Mononuclear cell (primary cell): ENCODE results near the gene AATF. TPM values are rescaled to one million over a fixed set of nuclear protein-coding genes. Genes with fewer than 3 reads are reported as not detected.

Source experiments
- H3K27me3 ChIP-seq: 2 replicates; pipeline ENCODE4 v1.6.0; 2011; ENCODE audit warnings: low read length, control low read depth; ENCODE audit not compliant: insufficient read depth
- H3K4me1 ChIP-seq: 2 replicates; pipeline ENCODE4 v1.5.1; 2011; ENCODE audit warnings: mild to moderate bottlenecking, low read length, control low read depth; ENCODE audit not compliant: insufficient read depth
- H3K4me3 ChIP-seq: 2 replicates; pipeline ENCODE4 v1.5.1; 2011; ENCODE audit warnings: mild to moderate bottlenecking, low read length, moderate library complexity
- H3K9me3 ChIP-seq: 2 replicates; pipeline ENCODE4 v1.5.1; 2011; ENCODE audit warnings: low read depth, mild to moderate bottlenecking, control low read depth, low read length
- total RNA-seq: library from RNA; depleted of rRNA; stranded (reverse); fragments of >200 nt; gene quantifications from one replicate; pipeline ENCODE4 v1.2.3, GENCODE V29; 2012

The AATF gene
- total RNA-seq, 1 donor: 36.1 TPM

DNA sequence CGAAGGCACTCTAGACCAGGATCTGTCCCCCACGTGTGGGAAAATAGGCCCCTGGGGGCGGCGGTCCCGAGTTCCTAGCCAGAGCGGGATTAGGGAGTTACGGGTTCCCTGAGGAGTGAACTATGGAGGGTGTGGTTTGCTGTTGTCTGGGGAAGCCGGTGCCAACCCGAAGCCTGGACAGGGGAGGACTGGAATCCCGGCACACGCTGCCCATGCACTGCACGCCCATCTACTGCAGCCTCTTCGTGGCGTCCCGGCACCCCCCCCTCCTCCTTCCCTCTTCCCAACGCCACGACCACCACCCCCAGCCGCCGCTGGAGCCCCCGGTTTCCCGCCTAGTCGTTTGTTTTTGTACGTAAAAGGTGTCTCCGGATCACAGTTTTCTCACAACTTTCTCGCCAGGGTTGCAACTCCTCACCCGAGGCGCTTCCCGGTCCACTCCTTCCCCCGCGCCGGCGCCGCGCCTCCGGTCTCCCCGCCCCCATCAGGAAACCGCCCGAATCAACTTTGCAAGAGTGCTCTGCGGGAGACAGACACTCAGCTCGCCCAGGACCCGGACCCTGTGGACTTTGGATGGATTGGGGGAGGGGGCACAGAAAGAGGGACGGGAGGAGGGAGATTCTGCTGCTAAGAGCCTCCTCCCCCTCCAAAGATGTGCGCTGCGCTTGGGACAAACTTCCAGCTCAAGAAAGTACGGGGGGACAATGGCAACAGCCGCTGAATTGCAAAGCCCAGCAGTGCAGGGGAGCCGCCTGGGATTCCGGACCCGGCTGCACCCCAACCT is 12.9 kb upstream of the AATF start:
- Histone ChIP-seq H3K4me1 (peaks cover 73% of the 10 kb centered on the region), H3K27me3 (peaks cover 97% of the 10 kb centered on the region), H3K9me3 (no peaks in the 10 kb centered on the region), H3K4me3 (no peak overlapping the region)

DNA sequence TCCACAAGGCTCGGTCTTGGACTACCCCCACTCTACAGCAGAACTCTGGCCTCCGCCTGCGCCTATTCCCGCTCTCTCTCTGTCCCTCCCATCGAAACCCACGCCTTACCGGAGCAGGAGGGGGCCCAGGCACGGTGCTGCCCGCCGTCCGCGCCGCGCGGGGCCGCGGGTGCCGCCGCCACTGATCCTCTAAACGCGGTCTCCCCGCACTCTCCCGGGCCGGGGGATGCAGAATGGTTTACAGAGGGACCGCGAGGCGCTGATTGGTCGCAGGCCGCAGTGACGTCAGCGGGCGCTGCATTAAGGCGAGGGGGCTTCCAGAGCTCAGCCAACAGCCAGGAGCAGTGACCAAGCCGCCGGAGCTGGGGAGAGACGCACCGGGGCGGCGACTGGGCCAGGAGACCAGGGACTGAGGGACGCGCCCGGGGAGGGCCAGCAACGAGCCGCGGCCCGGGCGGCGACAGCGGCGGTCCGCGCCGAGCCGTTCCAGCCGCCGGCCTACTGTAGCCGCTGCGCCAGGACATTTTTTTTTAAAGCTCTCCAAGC is 12.2 kb upstream of the AATF start:
- Histone ChIP-seq H3K4me3 (no peak overlapping the region), H3K27me3 (peaks cover 97% of the 10 kb centered on the region), H3K4me1 (peaks cover 73% of the 10 kb centered on the region), H3K9me3 (no peaks in the 10 kb centered on the region)

DNA sequence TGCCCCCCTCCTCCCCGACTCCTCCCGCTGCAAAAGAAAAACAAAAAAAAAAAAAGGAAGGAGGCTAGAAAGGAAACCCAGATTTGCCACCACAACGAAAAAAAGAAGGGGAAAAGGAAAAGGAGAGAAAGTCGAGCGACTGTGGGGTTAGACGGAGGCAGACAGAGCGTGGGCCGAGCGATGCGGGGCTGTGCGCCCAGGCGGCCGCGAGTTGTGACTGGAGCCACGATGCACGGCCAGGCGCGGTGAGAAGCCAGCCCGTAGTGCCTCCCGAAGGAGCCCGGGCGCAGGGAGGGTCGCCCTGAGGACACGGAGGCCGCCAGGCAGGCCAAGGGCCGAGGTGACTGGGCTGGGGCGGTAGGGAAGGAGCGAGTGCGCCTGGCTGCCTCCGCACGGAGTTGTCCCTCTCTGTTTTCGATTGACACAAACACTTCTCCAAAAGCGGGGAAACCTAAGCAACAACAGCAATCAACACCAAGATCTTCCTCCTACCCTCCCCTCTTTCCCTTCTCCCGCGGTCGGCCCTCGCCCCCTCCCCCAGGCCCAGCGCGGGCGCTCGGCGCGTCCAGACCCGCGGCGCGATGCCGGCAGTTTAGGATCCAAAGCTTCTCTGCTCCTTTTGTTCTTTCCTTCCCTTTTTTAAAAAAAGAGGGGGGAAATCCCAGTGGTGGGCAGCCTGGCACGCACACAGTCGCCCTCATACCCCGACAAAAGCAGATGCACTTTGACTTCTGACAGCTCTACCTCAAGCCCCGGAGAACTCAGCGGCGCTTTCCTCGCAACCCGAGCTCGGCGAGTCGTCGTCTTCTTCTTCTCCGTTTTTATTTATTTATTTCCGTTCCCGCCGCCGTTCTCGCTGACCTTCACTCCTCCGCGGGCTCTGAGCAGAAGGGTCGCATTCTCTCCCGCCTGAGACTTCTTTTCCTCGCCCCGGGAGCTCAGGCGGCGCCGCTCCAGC is 11.5 kb upstream of the AATF start, which contains the start of gene LHX1:
LHX1 (plus strand) TSS at position 475 of the 958 bp plus-strand sequence. CDS start 723 bp downstream, outside the sequence.
- Histone ChIP-seq H3K4me3 (no peak within 1 kb of the TSS), H3K9me3 (no peaks in the 10 kb centered on the region)

DNA sequence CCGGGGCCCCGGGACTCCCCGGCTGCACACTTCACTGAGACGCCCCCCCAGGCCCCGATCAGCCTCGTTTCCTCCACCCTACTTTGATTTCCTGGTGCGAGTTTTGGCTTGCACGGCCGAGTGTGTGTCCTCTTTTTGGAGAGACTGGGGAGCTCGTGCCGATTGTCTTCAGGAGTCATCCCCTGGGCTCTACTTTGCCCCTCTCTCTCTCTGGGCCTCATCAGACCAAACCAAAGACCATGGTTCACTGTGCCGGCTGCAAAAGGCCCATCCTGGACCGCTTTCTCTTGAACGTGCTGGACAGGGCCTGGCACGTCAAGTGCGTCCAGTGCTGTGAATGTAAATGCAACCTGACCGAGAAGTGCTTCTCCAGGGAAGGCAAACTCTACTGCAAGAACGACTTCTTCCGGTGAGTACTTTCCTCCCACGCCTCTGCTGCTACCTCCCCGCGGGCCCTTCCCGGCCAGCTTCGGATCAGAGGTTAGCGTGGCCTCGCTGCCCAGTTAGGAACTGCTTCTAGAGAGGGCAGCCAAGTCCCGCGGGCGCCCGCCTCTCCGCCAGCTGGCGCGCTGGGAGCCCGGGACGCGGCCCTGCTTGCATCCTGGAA is 10.7 kb upstream of the AATF start:
- peaks cover 73% of the 10 kb centered on the region for H3K4me1 ChIP-seq
- no peaks in the 10 kb centered on the region for H3K9me3 ChIP-seq
- H3K4me3 ChIP-seq: no peak overlapping the region
- peaks cover 99% of the 10 kb centered on the region for H3K27me3 ChIP-seq

More for the DNA sequence above, 11.5 kb upstream of the AATF start, which contains the start of gene LHX1:
- Histone ChIP-seq H3K4me1 (peaks cover 72% of the 10 kb centered on the region), H3K27me3 (peaks cover 97% of the 10 kb centered on the region)

DNA sequence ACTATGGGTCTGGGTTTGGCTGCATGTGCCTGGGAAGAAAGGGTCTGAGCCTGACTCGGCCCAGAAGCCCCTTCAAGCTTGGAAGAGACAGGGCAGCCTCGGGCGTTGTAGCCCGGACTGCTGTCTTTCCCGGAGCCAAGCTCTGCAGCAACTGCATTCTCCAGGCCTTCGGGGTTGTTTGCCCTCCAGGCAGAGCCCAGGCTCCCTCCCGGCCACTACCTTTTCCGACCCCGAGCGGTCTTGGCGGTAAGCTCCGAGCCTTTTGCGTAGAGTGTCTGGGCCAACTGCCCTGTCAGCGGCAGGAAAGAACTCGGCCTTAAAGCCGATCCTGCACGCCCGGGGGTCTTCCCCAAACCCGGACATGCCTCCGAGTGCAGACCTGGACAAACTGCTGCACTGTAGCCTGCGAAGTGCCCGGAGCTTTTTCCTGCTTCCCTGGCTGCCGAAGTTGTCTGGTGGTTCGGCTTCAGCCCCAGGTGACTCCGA is 10.1 kb upstream of the AATF start:
- H3K9me3 ChIP-seq: no peaks in the 10 kb centered on the region
- peaks cover 99% of the 10 kb centered on the region for H3K27me3 ChIP-seq
- peaks cover 72% of the 10 kb centered on the region for H3K4me1 ChIP-seq
- no peak overlapping the region for H3K4me3 ChIP-seq

DNA sequence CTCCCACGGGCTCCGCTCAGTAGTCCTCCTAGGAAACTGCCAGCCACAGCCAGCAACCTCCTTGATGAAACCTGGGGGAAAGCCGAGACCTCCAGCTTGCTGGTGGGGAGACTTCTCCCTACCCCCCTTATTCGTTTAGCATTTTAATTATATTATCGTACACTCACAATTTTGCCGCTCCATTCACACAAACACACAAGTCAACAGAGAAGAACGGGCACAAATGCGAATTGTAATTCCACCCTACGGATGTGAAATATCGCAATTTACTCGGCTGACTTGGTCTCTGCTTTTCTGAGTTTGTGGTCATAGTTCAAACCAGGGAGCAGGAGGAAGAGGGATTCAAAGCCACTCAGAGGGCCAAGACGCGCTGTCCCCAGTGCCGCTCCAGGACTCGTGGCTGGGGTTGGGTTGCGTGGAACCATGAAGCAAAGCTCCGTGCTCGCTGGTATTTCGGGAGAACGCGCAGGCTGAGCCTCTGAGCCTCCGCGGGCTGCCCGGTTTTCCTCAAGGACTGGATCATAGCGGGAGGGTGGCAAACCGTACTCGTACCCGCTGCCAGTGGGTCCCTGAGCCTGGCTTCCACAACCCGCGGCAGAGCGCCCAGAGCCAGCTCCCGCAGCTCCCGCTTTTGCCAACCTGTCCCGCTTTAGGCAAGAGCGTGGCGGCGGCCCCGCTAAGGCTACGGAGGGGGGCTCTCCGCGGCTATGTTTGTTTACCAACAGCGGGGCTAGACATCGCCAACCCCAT is 9.5 kb upstream of the AATF start:
- H3K4me3 ChIP-seq: no peak overlapping the region
- H3K27me3 ChIP-seq: peaks cover 99% of the 10 kb centered on the region
- peaks cover 66% of the 10 kb centered on the region for H3K4me1 ChIP-seq
- H3K9me3 ChIP-seq: no peaks in the 10 kb centered on the region

DNA sequence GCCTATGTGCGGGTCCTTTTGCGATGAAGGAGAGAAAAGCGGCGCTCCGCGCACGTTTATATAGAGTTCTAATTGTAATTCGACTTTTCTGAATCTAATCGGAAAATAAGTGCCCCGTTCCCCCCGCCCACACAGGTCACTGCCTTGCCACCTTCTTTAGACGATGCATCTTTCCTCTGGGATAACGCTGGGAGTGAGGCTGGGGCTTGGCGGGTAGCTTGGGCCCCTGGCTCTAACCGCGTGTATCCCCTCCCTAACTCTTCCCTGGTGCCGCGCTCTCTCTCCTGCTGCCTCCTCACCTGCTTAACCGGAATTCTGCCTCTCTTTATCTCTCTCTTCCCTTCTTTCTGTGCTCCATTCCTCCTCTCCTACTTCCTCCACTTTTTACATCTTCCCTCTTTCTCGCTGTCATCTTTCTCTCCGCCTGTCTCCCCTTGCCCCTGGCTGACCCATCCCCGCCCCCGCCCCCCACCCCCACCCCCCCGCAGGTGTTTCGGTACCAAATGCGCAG is 8.9 kb upstream of the AATF start:
- H3K4me3 ChIP-seq: no peak overlapping the region
- peaks cover 60% of the 10 kb centered on the region for H3K4me1 ChIP-seq
- H3K27me3 ChIP-seq: peaks cover 99% of the 10 kb centered on the region
- no peaks in the 10 kb centered on the region for H3K9me3 ChIP-seq

DNA sequence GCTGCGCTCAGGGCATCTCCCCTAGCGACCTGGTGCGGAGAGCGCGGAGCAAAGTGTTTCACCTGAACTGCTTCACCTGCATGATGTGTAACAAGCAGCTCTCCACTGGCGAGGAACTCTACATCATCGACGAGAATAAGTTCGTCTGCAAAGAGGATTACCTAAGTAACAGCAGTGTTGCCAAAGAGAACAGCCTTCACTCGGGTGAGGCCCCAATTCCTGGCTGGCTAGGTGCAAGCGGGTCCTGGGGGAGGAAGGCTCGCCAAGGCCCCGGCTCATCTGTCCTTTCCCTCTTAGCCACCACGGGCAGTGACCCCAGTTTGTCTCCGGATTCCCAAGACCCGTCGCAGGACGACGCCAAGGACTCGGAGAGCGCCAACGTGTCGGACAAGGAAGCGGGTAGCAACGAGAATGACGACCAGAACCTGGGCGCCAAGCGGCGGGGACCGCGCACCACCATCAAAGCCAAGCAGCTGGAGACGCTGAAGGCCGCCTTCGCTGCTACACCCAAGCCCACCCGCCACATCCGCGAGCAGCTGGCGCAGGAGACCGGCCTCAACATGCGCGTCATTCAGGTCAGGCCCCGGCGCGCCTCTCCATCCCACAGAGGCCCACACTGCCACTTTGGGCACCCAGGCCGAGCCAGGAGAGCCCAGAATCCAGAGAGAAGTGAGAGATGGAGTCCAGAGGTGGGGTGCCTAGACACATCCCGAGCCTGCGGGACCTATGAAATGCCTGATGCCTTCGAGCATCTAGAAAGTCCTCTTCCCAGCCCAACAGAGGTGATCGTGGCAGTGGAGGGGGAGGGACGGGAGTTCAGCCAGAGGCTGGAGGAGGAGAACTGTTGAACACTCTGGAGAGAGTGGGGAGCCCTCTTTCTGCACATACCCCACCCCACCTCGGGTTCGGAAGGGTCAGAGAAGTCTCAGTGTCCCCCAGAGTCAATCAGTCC is 8.2 kb upstream of the AATF start:
- Histone ChIP-seq H3K9me3 (no peaks in the 10 kb centered on the region), H3K4me1 (peaks cover 53% of the 10 kb centered on the region)

DNA sequence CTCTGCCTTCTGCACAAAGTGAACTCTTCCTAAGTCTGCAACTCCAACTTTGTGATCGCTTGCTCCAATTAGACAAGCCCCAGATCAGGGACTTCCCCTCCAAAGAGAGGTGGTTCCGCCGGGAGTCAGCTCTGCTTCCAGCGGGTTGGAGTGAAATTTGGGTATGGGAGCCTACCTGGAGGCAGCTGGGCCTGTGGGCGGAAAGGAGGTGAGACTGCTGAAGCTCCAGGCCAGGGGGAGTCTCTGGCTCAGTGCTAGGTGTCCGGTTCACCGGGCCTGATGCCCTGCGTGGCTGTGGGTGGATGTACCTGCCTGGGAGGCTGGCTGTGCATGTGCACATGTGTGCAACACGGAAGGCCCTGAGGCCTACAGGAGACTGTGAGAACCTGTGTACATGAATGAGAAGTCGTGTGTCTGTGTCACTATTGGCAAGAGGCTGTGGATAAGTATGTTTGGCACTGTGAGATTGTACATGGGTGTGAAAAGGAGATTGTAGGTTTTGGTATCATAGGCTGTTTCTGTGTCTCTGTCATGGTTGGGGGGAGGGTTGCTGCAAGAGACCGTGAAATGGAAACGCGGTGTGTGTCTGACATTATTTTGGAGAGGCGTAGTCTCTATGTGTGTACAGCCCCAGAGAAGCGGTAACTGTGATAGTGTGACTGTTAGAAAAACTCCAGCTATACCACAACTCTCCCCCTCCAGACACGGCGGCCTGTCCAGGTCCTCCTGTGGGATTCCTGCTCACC is 7.3 kb upstream of the AATF start:
- Histone ChIP-seq H3K4me3 (no peak overlapping the region), H3K27me3 (peaks cover 99% of the 10 kb centered on the region), H3K9me3 (no peaks in the 10 kb centered on the region), H3K4me1 (peaks cover 44% of the 10 kb centered on the region)

More for the DNA sequence above, 8.2 kb upstream of the AATF start:
- H3K27me3 ChIP-seq: peaks cover 99% of the 10 kb centered on the region
- H3K4me3 ChIP-seq: no peak overlapping the region

DNA sequence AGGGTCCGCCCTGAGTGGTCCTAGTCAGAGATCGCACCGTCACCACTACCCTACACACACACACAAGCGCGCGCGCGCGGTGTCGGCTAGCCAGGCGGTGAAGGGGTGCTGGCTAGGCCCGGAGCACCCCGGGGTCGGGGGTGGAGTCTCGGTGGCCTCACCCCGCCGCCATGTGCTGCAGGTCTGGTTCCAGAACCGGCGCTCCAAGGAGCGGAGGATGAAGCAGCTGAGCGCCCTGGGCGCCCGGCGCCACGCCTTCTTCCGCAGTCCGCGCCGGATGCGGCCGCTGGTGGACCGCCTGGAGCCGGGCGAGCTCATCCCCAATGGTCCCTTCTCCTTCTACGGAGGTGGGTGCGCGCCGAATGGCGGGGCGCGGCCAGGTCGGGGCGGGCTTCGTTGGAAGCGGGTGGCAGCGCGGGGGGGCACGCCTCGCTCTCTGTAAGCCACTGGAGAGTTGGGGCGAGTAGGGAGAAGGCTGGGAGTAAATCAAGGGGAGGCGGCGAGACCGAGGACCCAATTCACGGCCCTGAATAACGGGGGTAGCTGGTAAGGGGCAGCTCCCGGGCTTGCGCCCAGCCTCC is 6.6 kb upstream of the AATF start:
- Histone ChIP-seq H3K9me3 (no peaks in the 10 kb centered on the region), H3K27me3 (peaks cover 99% of the 10 kb centered on the region), H3K4me3 (no peak overlapping the region), H3K4me1 (peaks cover 37% of the 10 kb centered on the region)

DNA sequence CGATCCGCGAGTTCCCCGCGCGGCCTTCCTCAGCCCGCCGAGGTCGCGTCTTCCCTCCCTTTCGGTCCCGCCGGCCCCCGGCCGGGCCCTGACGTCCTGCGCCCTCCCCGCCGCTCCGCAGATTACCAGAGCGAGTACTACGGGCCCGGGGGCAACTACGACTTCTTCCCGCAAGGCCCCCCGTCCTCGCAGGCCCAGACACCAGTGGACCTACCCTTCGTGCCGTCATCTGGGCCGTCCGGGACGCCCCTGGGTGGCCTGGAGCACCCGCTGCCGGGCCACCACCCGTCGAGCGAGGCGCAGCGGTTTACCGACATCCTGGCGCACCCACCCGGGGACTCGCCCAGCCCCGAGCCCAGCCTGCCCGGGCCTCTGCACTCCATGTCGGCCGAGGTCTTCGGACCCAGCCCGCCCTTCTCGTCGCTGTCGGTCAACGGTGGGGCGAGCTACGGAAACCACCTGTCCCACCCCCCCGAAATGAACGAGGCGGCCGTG is 6.1 kb upstream of the AATF start:
- Histone ChIP-seq H3K27me3 (peaks cover 99% of the 10 kb centered on the region), H3K4me3 (no peak overlapping the region), H3K9me3 (no peaks in the 10 kb centered on the region), H3K4me1 (peaks cover 32% of the 10 kb centered on the region)
